ENCODE data around the gene SND1. TPM values are rescaled to one million over a fixed set of nuclear protein-coding genes. Genes with fewer than 3 reads are reported as not detected.

Gene SND1
- total RNA-seq, 1 experiment from 2014 or later, result 274 TPM

- TF ChIP-seq CTCF (IDR thresholded peaks at IDR 0.05; ENCODE audit: insufficient read depth in 1 of 2, low read depth in 1 of 2, low read length in 1 of 2, severe bottlenecking in 1 of 2, unreplicated experiment in 1 of 2), result no peak
- Mint-ChIP-seq H3K9me3 (ENCODE audit: unreplicated experiment) (no peaks in the 10 kb centered on the region), H3K4me1 (ENCODE audit: low read depth, unreplicated experiment) (no peaks in the 10 kb centered on the region), H3K27ac (ENCODE audit: unreplicated experiment) (no peak overlapping the region), H3K27me3 (ENCODE audit: insufficient read depth, unreplicated experiment) (no peaks in the 10 kb centered on the region), H3K4me3 (ENCODE audit: unreplicated experiment) (no peak overlapping the region), H3K36me3 (ENCODE audit: insufficient read depth, unreplicated experiment) (peaks cover 30% of the 10 kb centered on the region)
- Histone ChIP-seq H3K9me3 (no peaks in the 10 kb centered on the region), H3K4me3 (ENCODE audit: low read depth, low read length) (no peak overlapping the region), H3K27me3 (replicated peaks; ENCODE audit: control insufficient read depth, insufficient read depth, low read length) (no peaks in the 10 kb centered on the region), H3K4me1 (no peaks in the 10 kb centered on the region), H3K36me3 (ENCODE audit: control insufficient read depth, insufficient read depth, low read length) (no peaks in the 10 kb centered on the region)
- POLR2A ChIA-PET, result no interaction called here
- CTCF ChIA-PET, result no interaction called here
- no peak for DNase-seq
- intact Hi-C loops (cut with micrococcal nuclease; ENCODE audit: unreplicated experiment), result no loop called here
- no TSS peak for BruUV-seq (replicated peaks)
These were observed 402.0 kb downstream of the SND1 start for GRCh38 chr7:128053991-128054390.

- H3K4me3 ChIP-seq (ENCODE audit: low read depth, low read length), result no peak overlapping the region
- DNase-seq, result no peak
- no TSS peak for BruUV-seq (replicated peaks)
- H3K9me3 ChIP-seq, result no peaks in the 10 kb centered on the region
- no peaks in the 10 kb centered on the region for H3K36me3 ChIP-seq (ENCODE audit: control insufficient read depth, insufficient read depth, low read length)
- CTCF ChIA-PET, result interaction anchor here (0.5 kb wide), 1 partner anchor 55 kb away, joined by 3 read pairs; no protein-coding TSS in a partner anchor
- POLR2A ChIA-PET, result no interaction called here
- H3K27me3 Mint-ChIP-seq (ENCODE audit: insufficient read depth, unreplicated experiment), result no peaks in the 10 kb centered on the region
- intact Hi-C loops (cut with micrococcal nuclease; ENCODE audit: unreplicated experiment), result no loop called here
- H3K4me1 Mint-ChIP-seq (ENCODE audit: low read depth, unreplicated experiment), result no peaks in the 10 kb centered on the region
- TF ChIP-seq CTCF (IDR thresholded peaks at IDR 0.05; ENCODE audit: insufficient read depth in 1 of 2, low read depth in 1 of 2, low read length in 1 of 2, severe bottlenecking in 1 of 2, unreplicated experiment in 1 of 2), result no peak
- no peaks in the 10 kb centered on the region for H3K9me3 Mint-ChIP-seq (ENCODE audit: unreplicated experiment)
- no peaks in the 10 kb centered on the region for H3K4me1 ChIP-seq
- H3K27ac Mint-ChIP-seq (ENCODE audit: unreplicated experiment), result no peak overlapping the region
- H3K36me3 Mint-ChIP-seq (ENCODE audit: insufficient read depth, unreplicated experiment), result peaks cover 30% of the 10 kb centered on the region
- H3K27me3 ChIP-seq (replicated peaks; ENCODE audit: control insufficient read depth, insufficient read depth, low read length), result no peaks in the 10 kb centered on the region
- no peak overlapping the region for H3K4me3 Mint-ChIP-seq (ENCODE audit: unreplicated experiment)
These were observed 402.5 kb downstream of the SND1 start for GRCh38 chr7:128054511-128054910.

- ChIA-PET POLR2A (no interaction called here), CTCF (no interaction called here)
- intact Hi-C loops (cut with micrococcal nuclease; ENCODE audit: unreplicated experiment), result no loop called here
- Mint-ChIP-seq H3K36me3 (ENCODE audit: insufficient read depth, unreplicated experiment) (peaks cover 25% of the 10 kb centered on the region), H3K9me3 (ENCODE audit: unreplicated experiment) (no peaks in the 10 kb centered on the region), H3K27ac (ENCODE audit: unreplicated experiment) (peak overlapping the region; percentile 31), H3K27me3 (ENCODE audit: insufficient read depth, unreplicated experiment) (no peaks in the 10 kb centered on the region), H3K4me1 (ENCODE audit: low read depth, unreplicated experiment) (no peaks in the 10 kb centered on the region), H3K4me3 (ENCODE audit: unreplicated experiment) (no peak overlapping the region)
- no peak for DNase-seq
- no peaks in the 10 kb centered on the region for H3K27me3 ChIP-seq (replicated peaks; ENCODE audit: control insufficient read depth, insufficient read depth, low read length)
- H3K36me3 ChIP-seq (ENCODE audit: control insufficient read depth, insufficient read depth, low read length), result no peaks in the 10 kb centered on the region
- H3K4me3 ChIP-seq (ENCODE audit: low read depth, low read length), result no peak overlapping the region
- BruUV-seq (replicated peaks), result no TSS peak
- no peaks in the 10 kb centered on the region for H3K9me3 ChIP-seq
- TF ChIP-seq CTCF (IDR thresholded peaks at IDR 0.05; ENCODE audit: insufficient read depth in 1 of 2, low read depth in 1 of 2, low read length in 1 of 2, severe bottlenecking in 1 of 2, unreplicated experiment in 1 of 2), result no peak
- no peaks in the 10 kb centered on the region for H3K4me1 ChIP-seq
These were observed 403.6 kb downstream of the SND1 start for GRCh38 chr7:128055637-128056036.
